Stromal cell of bone marrow (primary cell): Measurements from ENCODE around the gene CEP120.
"Not testable (repeated sequence)": the region's sequence is repeated elsewhere in the genome, so short reads cannot be mapped to it uniquely, and the experiment has no call there.

Experiments
- DNase-seq: peaks from one replicate; pipeline ENCODE4 v3.0.0-alpha.2; 2012; ENCODE audit warnings: low read depth

The CEP120 gene

DNA sequence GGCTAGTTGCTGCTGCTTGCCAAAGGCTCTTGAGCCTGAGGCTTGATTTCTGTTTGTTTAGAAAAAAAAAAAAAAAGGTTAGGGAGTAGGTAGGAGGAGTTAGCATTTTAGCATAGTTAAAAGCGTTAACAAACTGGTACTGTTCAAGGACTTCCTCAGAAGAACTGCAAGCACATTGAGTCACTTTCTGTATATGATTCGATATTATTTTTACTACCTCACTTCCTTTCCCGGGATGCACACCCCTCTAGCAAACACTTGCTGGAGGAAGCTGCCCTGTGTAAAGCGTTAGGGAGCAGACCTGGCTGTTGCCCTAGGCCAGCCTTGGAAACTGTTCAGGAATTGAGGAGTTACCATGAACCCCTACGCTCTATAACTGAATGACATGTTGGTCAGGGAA is 15.7 kb upstream of the CEP120 start:
- no peak for DNase-seq

DNA sequence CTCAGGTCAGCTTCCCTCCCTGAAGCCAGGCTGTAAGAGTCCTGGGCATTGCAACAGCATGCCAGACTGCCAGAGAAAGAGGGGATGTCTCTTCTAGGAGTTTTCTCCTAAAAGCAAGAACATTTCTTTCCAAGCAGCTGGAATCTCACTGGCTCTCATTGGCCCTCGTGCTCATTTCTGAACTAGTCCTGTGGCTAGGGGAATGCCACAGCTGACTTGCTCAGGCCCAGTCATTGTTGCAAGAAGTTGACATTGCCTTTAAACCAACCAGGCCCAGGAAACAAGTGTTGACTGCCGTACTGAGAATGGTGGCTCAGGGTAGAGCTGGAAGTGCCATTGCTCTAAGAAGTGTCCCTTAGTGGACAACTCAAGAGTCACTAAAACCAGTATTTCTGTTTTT is 15.0 kb upstream of the CEP120 start:
- no peak for DNase-seq

DNA sequence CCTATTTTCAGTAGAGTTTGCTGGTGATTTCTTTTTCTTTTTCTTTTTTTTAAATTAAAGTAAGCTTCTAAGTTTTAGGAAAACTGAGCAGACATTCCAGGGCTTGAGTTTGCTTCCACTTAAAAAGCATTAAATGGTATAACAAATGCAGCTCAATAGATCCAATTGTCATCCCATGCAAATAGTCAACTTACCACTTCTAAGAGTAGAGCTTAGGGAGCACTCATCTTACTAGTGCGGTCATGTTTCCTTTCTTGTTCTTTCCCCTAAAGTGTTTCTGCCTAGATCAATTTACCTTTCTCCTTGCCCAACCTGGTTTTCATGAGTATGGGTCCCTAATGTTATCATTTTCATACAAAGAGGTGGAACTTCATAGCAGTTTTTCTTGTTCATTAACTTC is 13.0 kb upstream of the CEP120 start:
- DNase-seq: no peak

DNA sequence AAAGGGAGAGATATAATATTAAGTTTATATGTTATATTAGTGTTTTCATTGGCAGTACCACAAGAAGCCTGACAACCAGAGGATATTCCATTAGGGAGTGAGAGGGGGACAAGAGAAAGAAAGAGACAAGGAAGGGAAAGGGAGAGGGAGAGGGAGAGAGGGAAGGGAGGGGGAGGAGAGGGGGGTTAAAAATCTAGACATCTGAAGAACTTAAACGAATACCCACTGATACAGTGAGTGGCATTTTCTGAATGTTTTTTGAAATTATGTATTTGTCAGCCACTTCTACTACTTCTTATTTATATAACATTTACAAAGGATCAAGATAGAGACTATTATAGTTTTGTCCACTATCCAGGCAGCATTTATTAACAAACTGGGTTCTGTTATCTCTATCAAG is 11.6 kb upstream of the CEP120 start:
- DNase-seq: no peak

DNA sequence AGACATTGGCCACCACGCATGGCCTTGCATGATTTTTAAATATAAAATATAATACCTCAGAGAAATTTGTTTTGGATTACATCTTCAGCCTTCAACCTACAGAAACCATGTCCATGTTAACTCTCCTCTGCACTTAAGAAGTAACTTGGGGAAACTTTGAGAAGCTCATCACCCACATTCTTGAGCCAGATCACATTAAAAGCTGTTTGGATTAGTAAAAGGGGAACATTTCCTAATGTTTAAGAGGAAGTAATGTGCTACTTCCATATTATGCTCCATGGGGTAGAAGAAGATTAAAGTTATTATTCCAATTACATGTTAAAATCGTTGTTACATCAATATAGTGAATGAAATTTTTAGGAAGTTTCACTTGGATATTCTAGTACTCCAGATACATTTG is 10.4 kb upstream of the CEP120 start:
- DNase-seq: no peak

DNA sequence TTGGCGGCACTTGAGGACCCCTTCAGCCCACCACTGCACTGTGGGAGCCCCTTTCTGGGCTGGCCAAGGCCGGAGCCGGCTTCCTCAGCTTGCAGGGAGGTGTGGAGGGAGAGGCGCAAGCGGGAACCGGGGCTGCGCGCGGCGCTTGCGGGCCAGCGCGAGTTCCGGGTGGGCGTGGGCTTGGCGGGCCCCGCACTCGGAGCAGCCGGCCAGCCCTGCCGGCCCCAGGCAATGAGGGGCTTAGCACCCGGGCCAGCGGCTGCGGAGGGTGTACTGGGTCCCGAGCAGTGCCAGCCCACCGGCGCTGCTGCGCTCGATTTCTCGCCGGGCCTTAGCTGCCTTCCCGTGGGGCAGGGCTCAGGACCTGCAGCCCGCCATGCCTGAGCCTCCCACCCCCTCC is 7.2 kb upstream of the CEP120 start:
- DNase-seq: not testable (repeated sequence)

DNA sequence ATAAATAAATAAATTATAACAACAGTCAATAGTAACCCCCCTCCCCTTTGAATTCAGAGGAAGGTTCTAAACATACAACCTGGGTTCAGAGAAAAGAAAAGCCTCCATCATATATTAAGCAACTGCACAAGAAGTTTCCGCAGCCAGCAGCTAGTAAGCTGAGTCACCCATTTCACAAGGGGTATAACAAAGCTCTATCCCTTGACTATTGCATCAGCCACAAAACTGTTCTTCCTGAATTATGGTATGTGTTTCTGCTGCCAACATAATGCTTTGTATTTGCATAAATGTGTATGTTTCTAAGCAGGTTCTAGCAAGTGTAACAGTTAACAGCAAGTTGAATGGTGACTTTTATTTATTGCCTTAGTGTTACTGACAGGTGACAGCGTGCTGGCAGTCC is 6.8 kb upstream of the CEP120 start:
- peak; percentile 81 for DNase-seq

DNA sequence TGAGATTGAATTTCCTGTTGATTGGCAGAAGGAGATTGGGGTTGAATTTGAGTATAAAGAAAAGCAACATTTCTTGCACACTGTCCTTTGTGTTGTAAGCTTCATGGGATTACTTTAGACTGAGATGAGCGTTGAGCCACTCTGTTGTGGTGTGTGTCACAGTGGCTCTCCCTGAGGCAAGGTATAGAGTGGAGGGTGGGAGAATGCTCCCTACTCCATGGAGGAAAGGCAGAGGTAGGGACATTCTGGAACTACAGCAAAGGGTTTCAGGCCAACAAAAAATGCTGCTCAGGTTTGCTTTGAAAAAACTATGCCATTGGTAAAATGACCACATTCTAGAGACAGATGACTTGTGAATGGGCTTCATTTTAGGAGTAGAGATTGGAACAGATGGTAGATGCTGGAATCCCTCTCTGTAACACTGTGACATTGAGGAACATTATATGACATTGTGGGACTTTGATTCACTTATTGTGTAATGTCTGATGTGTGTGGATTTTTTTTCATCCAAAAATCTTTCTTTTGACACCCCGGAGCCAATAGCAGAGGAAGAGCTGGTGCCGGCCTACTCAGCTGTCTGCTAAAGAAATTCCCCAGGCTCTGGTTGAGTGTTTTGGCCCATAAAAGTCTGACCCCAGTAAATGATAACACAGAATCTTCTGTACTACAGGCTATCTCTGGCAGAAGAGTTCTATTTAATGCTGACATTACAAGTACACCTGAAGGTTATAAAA is 6.2 kb upstream of the CEP120 start:
- DNase-seq: no peak

DNA sequence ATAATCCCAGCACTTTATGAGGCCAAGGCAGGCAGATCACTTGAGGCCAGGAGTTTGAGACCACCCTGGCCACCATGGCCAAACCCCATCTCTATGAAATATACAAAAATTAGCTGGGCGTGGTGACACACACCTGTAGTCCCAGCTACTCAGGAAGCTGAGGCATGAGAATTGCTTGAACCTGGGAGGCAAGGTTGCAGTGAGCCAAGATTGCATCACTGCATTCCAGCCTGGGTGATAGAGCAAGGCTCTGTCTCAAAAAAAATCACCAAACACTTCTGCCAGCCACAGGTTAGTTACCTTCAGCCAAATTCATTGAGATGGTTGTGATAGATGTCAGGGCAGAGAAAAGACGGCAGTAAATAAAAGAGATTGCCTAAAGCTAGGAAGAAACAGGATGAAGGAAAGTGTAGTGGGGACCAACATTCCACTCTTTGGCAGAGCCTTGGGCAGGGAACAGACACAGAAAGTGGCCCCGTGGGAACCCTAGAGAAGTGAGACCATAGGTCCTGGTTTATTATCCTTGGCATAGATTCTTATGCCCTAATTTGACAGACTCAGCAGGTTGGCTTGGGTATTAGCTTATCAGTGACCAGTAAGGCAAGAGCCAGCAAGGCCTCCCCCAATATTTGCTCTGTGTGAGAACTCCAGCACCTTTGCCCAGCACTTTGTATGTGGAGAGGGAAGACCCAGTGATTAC is 5.5 kb upstream of the CEP120 start:
- DNase-seq: no peak

DNA sequence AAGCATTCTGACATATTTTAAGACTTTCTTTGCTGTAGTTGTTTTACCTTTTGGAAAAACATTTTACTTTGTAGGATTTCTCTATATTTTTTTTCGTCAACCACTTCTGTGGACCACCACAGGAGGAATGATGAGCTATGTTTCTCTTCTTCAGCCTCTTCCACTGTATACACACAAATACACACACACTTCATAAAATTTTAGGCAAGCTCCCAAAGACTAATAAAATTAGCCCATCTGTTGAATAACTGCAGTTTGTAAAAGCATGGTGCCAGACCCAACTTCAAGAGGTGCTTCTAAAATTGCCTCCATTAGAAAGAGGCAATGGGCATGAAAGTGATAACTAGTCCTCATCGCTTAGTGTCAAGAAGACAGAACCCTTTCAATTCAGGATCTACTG is 4.1 kb upstream of the CEP120 start:
- no peak for DNase-seq

DNA sequence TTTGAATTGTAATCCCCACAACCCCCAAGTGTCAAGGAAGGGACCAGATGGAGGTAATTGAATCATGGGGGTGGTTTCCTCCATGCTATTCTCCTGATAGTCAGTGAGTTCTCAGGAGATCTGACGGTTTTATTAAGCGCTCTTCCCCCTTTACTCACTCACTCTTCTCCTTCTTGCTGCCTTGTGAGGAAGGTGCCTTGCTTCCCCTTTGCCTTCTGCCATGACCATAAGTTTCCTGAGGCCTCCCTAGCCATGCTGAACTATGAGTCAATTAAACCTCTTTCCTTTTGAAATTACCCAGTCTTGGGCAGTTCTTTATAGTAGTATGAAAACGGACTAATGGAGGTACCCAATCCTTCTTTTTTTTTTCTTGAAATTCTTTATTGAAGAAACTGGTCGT is 2.2 kb upstream of the CEP120 start:
- no peak for DNase-seq

DNA sequence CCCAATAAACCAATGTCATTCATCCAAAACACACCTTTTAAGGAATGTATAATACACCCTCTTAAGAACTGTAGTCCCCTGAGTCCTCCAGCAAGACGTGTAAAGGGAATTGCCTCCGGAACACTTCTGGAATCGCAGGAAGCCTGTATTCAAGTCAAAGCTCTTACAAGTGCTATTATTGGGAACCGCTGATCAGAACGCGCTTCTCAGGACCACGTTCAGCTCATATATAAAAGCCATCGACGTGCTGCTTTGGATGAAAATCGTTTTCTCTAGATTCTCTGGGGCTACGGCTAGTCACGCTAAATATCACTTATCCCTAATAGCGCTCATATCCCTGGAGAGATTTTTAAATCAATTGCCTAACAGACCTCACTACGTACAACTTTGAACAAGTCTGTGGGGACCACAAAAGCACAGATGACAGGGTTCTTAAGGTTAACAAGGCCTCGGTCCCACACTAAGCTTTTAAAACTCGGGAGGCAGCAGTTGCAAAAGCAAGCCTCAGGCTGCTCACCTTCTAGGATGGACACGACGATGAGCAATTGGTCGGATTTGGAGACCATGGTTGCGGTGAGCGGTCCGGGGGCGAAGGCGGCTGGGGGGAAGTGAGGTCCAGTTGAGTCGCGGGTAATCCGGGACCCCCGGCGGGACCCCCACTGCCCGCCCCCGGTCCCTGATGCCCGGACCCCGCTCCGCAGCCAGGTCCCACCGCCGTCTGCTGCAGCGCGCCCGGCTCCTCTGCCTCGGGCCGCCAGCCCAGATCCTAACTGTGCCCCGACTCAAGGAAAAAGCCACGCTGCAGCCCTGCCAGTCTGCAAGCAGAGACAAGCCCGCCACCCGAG is 548 bp downstream of the CEP120 start:
- DNase-seq: peak; percentile 11

DNA sequence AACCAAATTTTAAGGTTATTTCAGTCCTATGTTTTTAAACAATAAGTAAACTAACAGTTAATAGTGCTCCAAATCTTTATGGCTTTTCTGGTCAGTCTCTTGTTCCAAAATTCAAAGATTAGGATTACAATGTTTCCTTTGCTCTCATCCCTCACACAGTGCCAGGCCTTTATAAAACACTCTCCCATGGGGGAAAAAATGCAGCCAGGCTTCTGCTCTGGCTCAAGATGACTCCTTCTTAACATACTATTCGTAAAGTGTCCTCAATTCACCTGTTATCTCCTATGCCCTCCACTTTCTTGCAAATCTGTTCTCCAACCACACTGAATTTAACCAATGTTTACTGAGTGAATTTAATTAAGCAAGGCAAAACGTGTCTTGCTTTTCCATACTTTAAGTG is 1.4 kb downstream of the CEP120 start:
- no peak for DNase-seq

DNA sequence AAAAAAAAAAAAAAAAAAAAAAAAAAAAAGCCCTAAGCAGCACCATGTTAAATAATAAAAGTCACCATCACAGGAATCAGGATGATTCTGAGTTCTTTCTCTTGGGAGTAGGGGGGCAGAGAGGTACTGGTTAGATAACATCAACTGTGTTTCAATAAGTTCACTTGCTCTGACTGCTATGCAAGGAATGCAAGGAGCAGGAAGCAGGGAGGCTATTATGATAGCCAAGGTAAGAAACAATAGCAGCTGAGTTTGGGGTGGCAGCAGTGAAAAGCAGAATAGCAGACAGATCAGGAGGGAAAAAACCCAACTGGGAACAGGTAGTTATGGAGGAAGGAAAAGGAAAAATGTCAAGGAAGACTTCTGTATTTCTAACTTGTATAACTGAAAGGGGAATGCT is 8.2 kb downstream of the CEP120 start:
- no peak for DNase-seq

DNA sequence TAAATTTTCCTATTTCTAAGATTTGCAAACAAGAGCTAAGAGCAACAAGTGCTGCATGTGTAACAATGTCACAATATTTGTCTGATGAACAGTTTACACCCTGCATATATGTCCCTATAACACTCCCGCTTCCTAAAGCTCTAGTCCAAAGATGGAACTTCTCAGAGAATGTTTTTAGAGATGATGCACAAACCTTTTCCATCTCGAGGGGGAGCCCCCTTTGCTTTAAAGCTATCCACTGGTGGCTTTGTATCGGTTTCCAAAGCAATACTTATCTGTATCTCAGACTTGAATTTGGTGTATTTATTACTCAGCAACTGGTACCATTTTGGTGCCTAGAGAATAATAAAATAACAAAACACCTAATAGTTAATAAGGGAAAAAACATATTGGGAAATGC is 11.0 kb downstream of the CEP120 start:
- no peak for DNase-seq

DNA sequence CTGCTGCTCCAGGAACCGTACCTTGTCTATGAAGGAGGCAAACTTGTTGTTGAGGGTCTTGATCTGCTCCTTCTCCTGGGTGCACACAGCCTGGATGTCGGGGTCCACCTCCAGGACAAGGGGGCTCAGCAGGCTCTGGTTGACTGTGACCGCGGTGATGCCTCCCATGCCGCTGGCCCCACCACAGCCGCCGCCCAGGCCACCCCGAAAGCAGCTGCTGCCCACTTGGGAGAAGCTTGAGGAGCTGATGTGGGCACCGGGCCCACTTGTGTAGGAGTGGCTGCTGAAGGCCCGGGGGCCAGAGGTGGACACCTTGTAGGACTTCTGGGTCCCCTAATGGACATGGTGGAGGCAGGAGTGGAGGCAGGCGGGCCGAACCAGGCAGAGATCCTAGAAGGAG is 21.2 kb downstream of the CEP120 start:
- not testable (repeated sequence) for DNase-seq

DNA sequence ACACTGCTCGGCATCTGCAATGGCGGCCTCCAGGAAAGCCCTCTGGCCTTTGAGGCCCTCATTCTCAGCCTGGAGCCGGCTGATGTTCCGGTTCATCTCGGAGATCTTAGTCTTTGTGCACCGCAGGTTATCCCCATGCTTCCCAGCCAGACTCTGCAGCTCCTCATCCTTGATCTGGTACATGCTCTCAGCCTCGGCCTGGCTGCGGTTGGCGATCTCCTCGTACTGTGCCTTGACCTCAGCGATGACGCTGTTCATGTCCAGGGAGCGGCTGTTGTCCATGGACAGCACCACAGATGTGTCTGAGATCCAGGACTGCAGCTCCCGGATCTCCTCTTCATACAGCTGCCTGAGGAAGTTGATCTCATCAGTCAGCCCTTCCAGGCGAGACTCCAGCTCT is 21.9 kb downstream of the CEP120 start:
- DNase-seq: no peak

DNA sequence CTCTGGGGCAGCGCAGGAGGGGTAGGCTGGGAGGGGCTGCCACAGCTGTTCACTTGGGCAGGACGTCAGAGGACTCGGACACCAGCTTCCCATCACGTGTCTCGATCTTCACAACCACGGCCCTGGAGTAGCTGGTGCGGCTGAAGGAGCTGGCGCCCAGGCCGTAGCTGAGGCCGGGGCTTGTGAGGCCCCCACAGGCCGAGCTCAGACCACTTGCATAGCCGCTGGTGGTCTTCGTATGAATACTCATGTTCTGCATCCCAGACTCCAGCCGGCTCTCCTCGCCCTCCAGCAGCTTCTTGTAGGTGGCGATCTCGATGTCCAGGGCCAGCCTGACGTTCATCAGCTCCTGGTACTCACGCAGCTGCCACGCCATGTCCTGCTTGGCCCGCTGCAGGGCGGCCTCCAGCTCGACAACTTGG is 22.3 kb downstream of the CEP120 start:
- not testable (repeated sequence) for DNase-seq

DNA sequence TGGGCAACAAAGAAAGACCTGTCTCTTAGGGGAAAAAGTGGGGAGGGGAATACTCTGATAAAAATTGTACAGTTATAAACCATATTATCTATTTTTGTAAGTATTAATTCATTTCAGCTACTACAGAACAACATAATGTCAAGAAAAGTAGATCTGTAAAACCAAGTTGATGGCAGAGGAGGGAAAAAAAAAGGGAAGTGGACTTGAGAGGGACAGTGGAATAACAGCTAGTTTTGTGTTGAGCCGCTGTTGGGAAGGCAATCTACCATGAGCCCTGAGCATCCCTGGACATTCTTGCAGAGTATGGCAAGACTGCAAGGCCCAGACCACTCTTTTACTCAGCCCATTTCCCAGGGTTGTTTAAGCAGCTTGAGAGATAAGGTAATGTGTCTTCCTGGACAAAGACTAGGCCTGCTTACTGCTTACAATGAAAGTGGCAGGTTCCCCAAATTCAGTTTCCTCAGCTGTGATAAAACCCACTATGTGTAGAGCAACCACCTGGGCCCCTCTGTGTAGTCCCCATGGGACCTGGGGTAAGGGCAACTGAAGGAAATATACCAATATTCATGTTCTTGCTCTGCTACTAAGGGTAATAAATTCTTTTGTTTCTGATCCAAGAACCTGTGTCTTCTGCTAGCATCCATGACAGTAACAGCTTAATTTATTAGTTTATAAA is 25.0 kb downstream of the CEP120 start:
- DNase-seq: no peak

DNA sequence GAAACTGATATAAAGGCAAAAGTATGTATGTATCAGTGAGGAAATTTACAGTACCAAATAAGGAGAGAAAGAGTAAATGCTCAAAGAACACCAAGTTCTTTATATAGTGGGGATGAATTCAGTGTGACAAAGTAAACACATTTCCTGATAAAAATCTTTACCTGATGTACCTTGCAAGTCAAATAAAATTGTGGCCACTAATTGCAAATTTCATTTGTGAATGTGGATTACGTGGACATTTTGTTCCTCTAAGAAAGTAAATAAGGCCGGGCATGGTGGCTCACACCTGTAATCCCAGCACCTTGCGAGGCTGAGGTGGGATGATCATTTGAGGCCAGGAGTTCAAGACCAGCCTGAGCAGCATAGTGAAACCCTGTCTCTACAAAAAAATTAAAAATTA is 25.7 kb downstream of the CEP120 start:
- no peak for DNase-seq

DNA sequence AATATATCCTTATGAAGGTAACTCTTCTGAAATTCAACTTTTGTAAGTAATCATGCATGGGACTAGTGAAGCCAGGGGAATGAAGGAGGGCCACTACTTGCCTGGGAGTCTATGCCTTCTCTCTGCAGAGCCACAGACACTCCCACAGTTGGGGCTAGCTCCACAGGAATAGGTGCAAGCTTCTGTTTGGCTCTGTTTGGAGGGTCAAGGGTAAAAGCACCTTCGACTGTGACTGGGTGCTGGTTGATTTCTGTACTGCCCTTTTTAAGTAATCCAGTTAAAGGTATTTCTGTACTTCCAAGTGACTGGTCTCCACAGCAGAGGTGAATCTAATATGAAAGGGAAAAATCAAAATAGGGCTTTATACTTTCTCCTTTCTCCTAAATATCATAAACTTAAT is 32.2 kb downstream of the CEP120 start:
- DNase-seq: no peak

DNA sequence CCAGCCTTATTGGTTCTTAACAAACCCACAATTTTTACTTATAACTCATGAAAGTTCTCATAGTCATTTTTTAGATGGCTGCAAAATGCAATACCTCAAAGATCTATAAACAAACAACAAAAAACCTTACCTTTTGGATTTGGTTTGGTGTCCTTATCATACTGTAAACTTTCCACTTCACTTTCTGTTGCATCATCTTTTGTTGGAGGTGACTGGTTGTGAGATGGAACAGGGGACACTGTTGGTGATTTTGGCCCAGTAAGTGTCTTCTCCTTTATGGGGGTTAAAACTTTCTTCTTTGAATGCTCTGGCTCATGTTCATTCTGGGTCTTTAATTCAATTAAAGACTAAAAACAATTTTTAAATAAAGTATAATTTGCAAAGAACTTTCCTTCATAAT is 33.4 kb downstream of the CEP120 start:
- DNase-seq: no peak
